ENCODE results near the gene TRPM8.

Gene TRPM8

GRCh38 chr2:234031207-234031606, 114.0 kb downstream of the TRPM8 start:
- DNase-seq (ENCODE audit: low read depth), result no peak
- no peak overlapping the region for H3K4me3 ChIP-seq (ENCODE audit: low read depth, low read length)
- no peak for TF ChIP-seq CTCF (IDR thresholded peaks at IDR 0.05; ENCODE audit: insufficient read depth, low read depth, low read length, missing control alignments)

- DNase-seq (ENCODE audit: low read depth), result peak; percentile 20
These were observed 115.2 kb downstream of the TRPM8 start for GRCh38 chr2:234032279-234032856.

GRCh38 chr2:234033174-234033573, 116.0 kb downstream of the TRPM8 start:
- no peak overlapping the region for H3K4me3 ChIP-seq (ENCODE audit: low read depth, low read length)
- no peak for TF ChIP-seq CTCF (IDR thresholded peaks at IDR 0.05; ENCODE audit: insufficient read depth, low read depth, low read length, missing control alignments)
- DNase-seq (ENCODE audit: low read depth), result no peak

More at GRCh38 chr2:234032279-234032856, 115.2 kb downstream of the TRPM8 start:
- TF ChIP-seq CTCF (IDR thresholded peaks at IDR 0.05; ENCODE audit: insufficient read depth, low read depth, low read length, missing control alignments), result no peak
- H3K4me3 ChIP-seq (ENCODE audit: low read depth, low read length), result no peak overlapping the region

- TF ChIP-seq CTCF (IDR thresholded peaks at IDR 0.05; ENCODE audit: insufficient read depth, low read depth, low read length, missing control alignments), result no peak
- no peak for DNase-seq (ENCODE audit: low read depth)
- no peak overlapping the region for H3K4me3 ChIP-seq (ENCODE audit: low read depth, low read length)
These were observed 116.7 kb downstream of the TRPM8 start for GRCh38 chr2:234033885-234034284.

GRCh38 chr2:234038076-234038802, 121.1 kb downstream of the TRPM8 start:
- TF ChIP-seq CTCF (IDR thresholded peaks at IDR 0.05; ENCODE audit: insufficient read depth, low read depth, low read length, missing control alignments), result no peak
- H3K4me3 ChIP-seq (ENCODE audit: low read depth, low read length), result no peak overlapping the region
- DNase-seq (ENCODE audit: low read depth), result no peak

GRCh38 chr2:234044157-234044556, 127.0 kb downstream of the TRPM8 start:
- no peak overlapping the region for H3K4me3 ChIP-seq (ENCODE audit: low read depth, low read length)
- TF ChIP-seq CTCF (IDR thresholded peaks at IDR 0.05; ENCODE audit: insufficient read depth, low read depth, low read length, missing control alignments), result no peak
- no peak for DNase-seq (ENCODE audit: low read depth)
